HG03457 (cell line): ENCODE results near the gene PIH1D1.

Experiments
- ATAC-seq: cut with Tn5 transposase; IDR thresholded peaks from one replicate; pipeline ENCODE4 v1.9.1; 2021; ENCODE audit warnings: moderate number of reproducible peaks; ENCODE audit not compliant: unreplicated experiment

PIH1D1 gene

GRCh38 chr19:49421039-49421877 lies 30.4 kb downstream of the PIH1D1 start:
- no peak for ATAC-seq

- no peak for ATAC-seq
These were observed 31.4 kb downstream of the PIH1D1 start for GRCh38 chr19:49420227-49420626.

GRCh38 chr19:49419173-49419572 lies 32.4 kb downstream of the PIH1D1 start:
- ATAC-seq, result no peak

GRCh38 chr19:49418511-49418910 lies 33.1 kb downstream of the PIH1D1 start:
- no peak for ATAC-seq

- ATAC-seq, result no peak
These were observed 34.5 kb downstream of the PIH1D1 start for GRCh38 chr19:49417088-49417487.

GRCh38 chr19:49415810-49416200 lies 35.8 kb downstream of the PIH1D1 start:
- ATAC-seq, result no peak

- ATAC-seq, result no peak
These were observed 36.4 kb downstream of the PIH1D1 start for GRCh38 chr19:49415102-49415809.

GRCh38 chr19:49414256-49414655 lies 37.4 kb downstream of the PIH1D1 start:
- ATAC-seq, result no peak

- ATAC-seq, result no peak
These were observed 38.3 kb downstream of the PIH1D1 start for GRCh38 chr19:49413348-49413747.

GRCh38 chr19:49411681-49412326 lies 39.8 kb downstream of the PIH1D1 start:
- ATAC-seq, result no peak

- ATAC-seq, result no peak
These were observed 42.1 kb downstream of the PIH1D1 start for GRCh38 chr19:49409441-49410029.

- ATAC-seq, result no peak
These were observed 42.7 kb downstream of the PIH1D1 start for GRCh38 chr19:49408816-49409440.

- ATAC-seq, result no peak
These were observed 44.1 kb downstream of the PIH1D1 start for GRCh38 chr19:49407482-49408015.

- no peak for ATAC-seq
These were observed 44.5 kb downstream of the PIH1D1 start for GRCh38 chr19:49407079-49407478.

GRCh38 chr19:49403404-49404187 lies 48.0 kb downstream of the PIH1D1 start:
- ATAC-seq, result no peak

- no peak for ATAC-seq
These were observed 51.6 kb downstream of the PIH1D1 start for GRCh38 chr19:49400029-49400428.

GRCh38 chr19:49398931-49399330 lies 52.7 kb downstream of the PIH1D1 start:
- no peak for ATAC-seq

GRCh38 chr19:49398001-49398615 lies 53.5 kb downstream of the PIH1D1 start:
- ATAC-seq, result no peak

- no peak for ATAC-seq
These were observed 54.7 kb downstream of the PIH1D1 start for GRCh38 chr19:49396738-49397505.
